Endodermal cell (in vitro differentiated cells): Measurements from ENCODE around the gene MRPL36. TPM values are rescaled to one million over a fixed set of nuclear protein-coding genes. Genes with fewer than 3 reads are reported as not detected.

ENCODE experiments used
- DNase-seq: peaks from one replicate; pipeline ENCODE4 v3.0.0-alpha.2; 2017
- H3K27ac ChIP-seq: 2 replicates; pipeline ENCODE4 v1.5.1; 2013; ENCODE audit warnings: mild to moderate bottlenecking, low read depth, low read length, moderate library complexity
- H3K27me3 ChIP-seq: 2 replicates; pipeline ENCODE4 v1.6.1; 2013; ENCODE audit warnings: mild to moderate bottlenecking, low read length, moderate library complexity; ENCODE audit not compliant: insufficient read depth, control insufficient read depth, poor library complexity, severe bottlenecking
- H3K36me3 ChIP-seq: 2 replicates; pipeline ENCODE4 v1.7.0; 2013; ENCODE audit warnings: mild to moderate bottlenecking, low read length, moderate library complexity; ENCODE audit not compliant: control insufficient read depth, insufficient read depth
- H3K4me1 ChIP-seq: one replicate; pipeline ENCODE4 v1.7.0; 2013; ENCODE audit warnings: low read length; ENCODE audit not compliant: control insufficient read depth, insufficient read depth
- H3K4me3 ChIP-seq: 2 replicates; pipeline ENCODE4 v1.5.1; 2013; ENCODE audit warnings: mild to moderate bottlenecking, low read length, moderate library complexity
- H3K9ac ChIP-seq: 2 replicates; pipeline ENCODE4 v1.6.1; 2013; ENCODE audit warnings: mild to moderate bottlenecking, low read length, moderate library complexity; ENCODE audit not compliant: poor library complexity, severe bottlenecking; ENCODE audit errors: extremely low read depth
- H3K9me3 ChIP-seq: 2 replicates; pipeline ENCODE4 v1.6.1; 2013; ENCODE audit warnings: mild to moderate bottlenecking, low read length, moderate library complexity; ENCODE audit not compliant: control insufficient read depth
- H3K27ac Mint-ChIP-seq: 2 replicates; pipeline ENCODE4 v1.8.0; 2020; ENCODE audit warnings: mixed read lengths
- H3K27me3 Mint-ChIP-seq: 2 replicates; pipeline ENCODE4 v1.8.0; 2021; ENCODE audit warnings: mild to moderate bottlenecking, mixed read lengths; ENCODE audit not compliant: insufficient read depth
- H3K36me3 Mint-ChIP-seq: 2 replicates; pipeline ENCODE4 v1.8.0; 2020; ENCODE audit warnings: low read depth, mixed read lengths
- H3K4me1 Mint-ChIP-seq: 2 replicates; pipeline ENCODE4 v1.8.0; 2020; ENCODE audit warnings: mixed read lengths
- H3K4me3 Mint-ChIP-seq: 2 replicates; pipeline ENCODE4 v1.8.0; 2020; ENCODE audit warnings: mild to moderate bottlenecking, moderate library complexity, mixed read lengths
- H3K9me3 Mint-ChIP-seq: 2 replicates; pipeline ENCODE4 v1.8.0; 2020; ENCODE audit warnings: mild to moderate bottlenecking, mixed read lengths
- WGBS, 2 experiments: methylation state at CpG; one replicate each; pipeline versions ENCODE4 v1.1.5 to v1.1.7; 2013; ENCODE audit warnings: missing lambda C conversion rate in 2 of 2, mixed read lengths in 1 of 2; ENCODE audit not compliant: insufficient coverage in 1 of 2, insufficient read length in 1 of 2; 5-methylcytosine and 5-hydroxymethylcytosine counted together
- total RNA-seq, 2 donors: library from RNA; stranded (reverse); fragmentation: NEBNext Ultra II Directional in 1 of 2; extraction: Animal tissue kit (Norgen Biotek cat#: 25700) in 1 of 2; gene quantifications; 2 replicates in 1 of 2; 3 replicates in 1 of 2; pipeline ENCODE4 v1.2.1, GENCODE V29; 2021
- TF ChIP-seq, protein P1 (sequence below): fragments of 200-600 bp; sonication (generic); conservative IDR thresholded peaks from 2 replicates; pipeline ENCODE4 v1.5.0; 2021; ENCODE audit warnings: antibody characterized with exemption, mild to moderate bottlenecking

Gene MRPL36
- total RNA-seq, 2 donors from 2014 or later, result 44.0 to 49.7 TPM

DNA sequence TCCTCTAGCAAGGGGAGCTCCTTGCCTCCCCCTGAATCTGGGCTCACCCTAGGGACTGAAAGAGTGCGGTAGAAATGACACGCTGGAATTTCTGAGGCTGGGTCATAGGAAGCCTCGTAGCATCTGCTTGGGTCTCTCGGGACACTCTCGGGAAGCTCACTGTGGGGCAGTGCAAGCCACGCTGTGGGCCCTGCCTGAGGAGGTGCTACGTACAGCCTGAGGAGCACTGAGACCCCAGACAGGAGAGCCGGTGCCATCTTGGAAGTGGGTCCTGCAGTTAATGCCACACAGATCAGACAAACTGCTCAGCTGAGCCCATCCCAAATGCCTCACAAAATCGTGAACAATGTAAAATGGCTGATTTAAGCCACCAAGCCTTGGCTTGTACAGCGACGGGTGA, 1.8 kb downstream of the MRPL36 start:
- TF ChIP-seq, protein P1, sequence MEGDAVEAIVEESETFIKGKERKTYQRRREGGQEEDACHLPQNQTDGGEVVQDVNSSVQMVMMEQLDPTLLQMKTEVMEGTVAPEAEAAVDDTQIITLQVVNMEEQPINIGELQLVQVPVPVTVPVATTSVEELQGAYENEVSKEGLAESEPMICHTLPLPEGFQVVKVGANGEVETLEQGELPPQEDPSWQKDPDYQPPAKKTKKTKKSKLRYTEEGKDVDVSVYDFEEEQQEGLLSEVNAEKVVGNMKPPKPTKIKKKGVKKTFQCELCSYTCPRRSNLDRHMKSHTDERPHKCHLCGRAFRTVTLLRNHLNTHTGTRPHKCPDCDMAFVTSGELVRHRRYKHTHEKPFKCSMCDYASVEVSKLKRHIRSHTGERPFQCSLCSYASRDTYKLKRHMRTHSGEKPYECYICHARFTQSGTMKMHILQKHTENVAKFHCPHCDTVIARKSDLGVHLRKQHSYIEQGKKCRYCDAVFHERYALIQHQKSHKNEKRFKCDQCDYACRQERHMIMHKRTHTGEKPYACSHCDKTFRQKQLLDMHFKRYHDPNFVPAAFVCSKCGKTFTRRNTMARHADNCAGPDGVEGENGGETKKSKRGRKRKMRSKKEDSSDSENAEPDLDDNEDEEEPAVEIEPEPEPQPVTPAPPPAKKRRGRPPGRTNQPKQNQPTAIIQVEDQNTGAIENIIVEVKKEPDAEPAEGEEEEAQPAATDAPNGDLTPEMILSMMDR, result no peak
- Histone ChIP-seq H3K36me3 (peaks cover 24% of the 10 kb centered on the region), H3K4me1 (no peaks in the 10 kb centered on the region), H3K4me3 (no peak overlapping the region), H3K9ac (no peak overlapping the region), H3K9me3 (no peaks in the 10 kb centered on the region), H3K27me3 (no peaks in the 10 kb centered on the region), H3K27ac (no peak overlapping the region)
- Mint-ChIP-seq H3K27me3 (no peaks in the 10 kb centered on the region), H3K36me3 (peaks cover 22% of the 10 kb centered on the region), H3K4me1 (peaks cover 9% of the 10 kb centered on the region), H3K27ac (no peak overlapping the region), H3K4me3 (peak overlapping the region; percentile 78), H3K9me3 (no peaks in the 10 kb centered on the region)
- WGBS, 2 experiments, result 94 to 97% methylated on average over 10 to 11 of the region's 11 CpGs
- no peak for DNase-seq

DNA sequence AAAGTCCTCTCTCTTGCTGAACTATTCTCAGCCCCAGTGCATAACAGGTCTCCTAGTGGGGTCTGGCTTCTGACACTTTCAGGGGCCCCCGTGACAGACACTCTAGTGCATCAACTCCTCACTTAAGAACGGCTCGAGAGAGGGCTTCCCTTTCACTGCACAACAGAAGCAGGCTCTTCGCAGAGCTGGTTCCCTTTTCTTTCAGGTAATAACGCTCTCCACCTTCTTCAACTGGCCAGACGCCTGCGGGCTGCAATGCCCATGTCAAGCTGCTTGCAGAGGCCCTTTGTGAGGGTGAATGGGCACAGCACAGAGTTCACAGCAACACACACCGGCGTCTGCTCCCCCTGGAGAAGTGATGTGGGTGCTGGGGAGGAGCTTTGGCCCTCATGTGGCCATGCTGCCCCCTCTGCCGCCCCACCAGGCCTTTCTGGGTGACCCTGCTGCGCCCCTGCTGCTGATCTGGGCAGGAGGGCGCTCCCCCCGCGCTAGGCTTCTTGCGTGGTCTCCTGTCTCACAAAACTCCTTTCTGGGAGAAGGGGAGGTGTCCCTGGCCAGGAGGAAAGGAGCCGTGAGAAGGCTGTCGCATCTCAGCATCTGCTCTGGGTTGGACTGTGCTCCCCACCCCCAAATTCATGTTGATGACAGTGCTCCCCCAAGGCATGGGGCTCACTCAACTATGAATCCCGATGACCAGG, 2.4 kb downstream of the MRPL36 start:
- H3K36me3 ChIP-seq, result peaks cover 20% of the 10 kb centered on the region
- DNase-seq, result no peak
- TF ChIP-seq, protein P1, result no peak
- no peaks in the 10 kb centered on the region for H3K4me1 ChIP-seq
- H3K9me3 Mint-ChIP-seq, result no peaks in the 10 kb centered on the region
- H3K27ac Mint-ChIP-seq, result no peak overlapping the region
- H3K27me3 Mint-ChIP-seq, result no peaks in the 10 kb centered on the region
- H3K9ac ChIP-seq, result no peak overlapping the region
- peak overlapping the region; percentile 78 for H3K4me3 Mint-ChIP-seq
- no peak overlapping the region for H3K4me3 ChIP-seq
- H3K4me1 Mint-ChIP-seq, result peaks cover 9% of the 10 kb centered on the region
- H3K27me3 ChIP-seq, result no peaks in the 10 kb centered on the region
- 95 to 98% methylated on average over 12 to 18 of the region's 18 CpGs for WGBS, 2 experiments
- H3K27ac ChIP-seq, result no peak overlapping the region
- H3K9me3 ChIP-seq, result no peaks in the 10 kb centered on the region
- peaks cover 19% of the 10 kb centered on the region for H3K36me3 Mint-ChIP-seq

DNA sequence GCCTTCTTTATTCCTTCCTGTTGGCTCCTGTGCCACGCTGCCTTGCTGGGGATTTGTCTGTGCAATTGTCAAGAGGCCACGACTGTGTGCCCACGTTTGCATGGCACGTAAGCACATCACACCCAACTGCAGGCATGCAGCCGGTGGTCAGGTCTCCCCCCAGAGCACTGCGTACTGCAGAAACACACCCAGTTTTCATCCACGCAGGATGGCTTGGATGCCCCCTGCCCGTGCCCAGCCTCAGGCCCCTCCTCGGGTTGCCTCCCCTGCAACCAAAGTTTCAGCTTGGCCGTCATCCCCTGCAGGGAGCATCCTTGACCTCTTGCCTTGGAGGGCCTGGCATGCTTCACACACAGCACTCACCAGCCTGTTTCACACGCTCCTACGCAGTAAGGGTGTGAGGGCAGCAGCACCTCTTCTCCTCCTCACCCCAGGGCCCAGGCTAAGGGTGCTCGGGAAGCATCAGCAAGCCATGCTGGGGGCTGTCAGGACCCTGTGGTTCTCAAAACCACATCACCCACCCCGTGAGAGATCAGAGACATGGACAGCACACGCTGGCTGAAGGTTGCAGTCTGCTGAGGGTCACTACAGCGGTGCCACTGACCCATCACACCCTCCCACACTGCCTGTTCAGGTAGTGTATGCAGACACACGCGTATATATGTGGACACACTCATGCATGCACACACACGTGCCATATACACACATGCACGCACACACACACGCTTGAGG, 3.1 kb downstream of the MRPL36 start:
- H3K27ac ChIP-seq, result no peak overlapping the region
- Mint-ChIP-seq H3K4me3 (no peak overlapping the region), H3K9me3 (no peaks in the 10 kb centered on the region), H3K27ac (no peak overlapping the region), H3K4me1 (peaks cover 6% of the 10 kb centered on the region), H3K36me3 (peaks cover 19% of the 10 kb centered on the region), H3K27me3 (no peaks in the 10 kb centered on the region)
- H3K4me1 ChIP-seq, result no peaks in the 10 kb centered on the region
- no peaks in the 10 kb centered on the region for H3K27me3 ChIP-seq
- TF ChIP-seq, protein P1, result no peak
- no peak overlapping the region for H3K4me3 ChIP-seq
- no peaks in the 10 kb centered on the region for H3K9me3 ChIP-seq
- H3K9ac ChIP-seq, result no peak overlapping the region
- no peak for DNase-seq
- peaks cover 20% of the 10 kb centered on the region for H3K36me3 ChIP-seq
- 82 to 83% methylated on average over 17 to 21 of the region's 21 CpGs for WGBS, 2 experiments
